SK-N-DZ (cell line): ENCODE data around the gene REPS2.

ENCODE experiments used
- DNase-seq: peaks from one replicate; pipeline ENCODE4 v3.0.0-alpha.2; 2015; ENCODE audit warnings: low spot score

Gene REPS2

DNA sequence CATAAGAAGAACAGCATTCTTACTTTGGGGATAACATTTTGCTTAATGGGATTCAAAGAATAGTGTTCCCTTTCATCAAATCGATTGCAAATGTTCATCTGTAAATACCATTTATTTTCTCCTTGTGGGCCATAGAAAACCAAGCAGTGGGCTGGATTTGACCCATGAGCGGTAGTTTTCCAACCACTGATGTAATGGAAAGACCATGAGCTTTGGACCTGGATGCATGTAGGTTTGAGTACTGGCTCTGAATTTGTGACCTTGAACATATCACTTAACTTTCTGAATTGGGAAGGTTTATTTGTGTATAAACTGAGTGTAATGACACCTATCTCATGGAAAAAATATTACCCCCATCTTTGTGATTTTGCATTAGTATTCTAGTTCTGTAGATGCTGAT, 54.3 kb downstream of the REPS2 start:
- no peak for DNase-seq

DNA sequence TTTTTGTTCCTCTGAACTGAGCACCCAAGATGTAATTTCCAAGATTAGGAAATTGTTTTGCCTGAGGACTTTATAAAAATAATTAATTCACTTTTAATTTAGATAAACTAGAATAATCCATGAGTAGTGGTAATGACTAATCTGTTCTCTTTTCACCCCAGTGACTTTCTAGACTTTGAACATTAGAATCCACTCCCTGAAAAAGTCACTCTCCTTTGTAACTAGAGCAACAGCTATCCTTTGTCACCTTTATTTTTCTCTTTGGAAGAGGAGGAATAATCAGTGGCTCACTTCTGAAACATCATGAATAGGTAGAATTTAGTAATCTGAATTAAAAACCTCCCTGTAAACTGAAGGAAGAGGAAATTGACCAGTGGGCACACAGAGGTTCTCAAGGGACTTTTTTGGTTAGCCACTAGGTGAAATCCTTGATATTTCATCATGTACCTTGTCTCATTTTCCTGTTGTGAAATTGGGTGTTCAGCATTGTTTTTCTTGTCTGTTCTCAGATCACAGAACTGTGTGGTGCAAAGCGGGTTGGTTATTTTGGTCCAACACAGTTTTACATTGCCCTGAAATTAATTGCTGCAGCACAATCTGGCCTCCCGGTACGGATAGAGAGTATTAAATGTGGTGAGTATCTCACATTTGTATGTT, 59.4 kb downstream of the REPS2 start:
- no peak for DNase-seq

DNA sequence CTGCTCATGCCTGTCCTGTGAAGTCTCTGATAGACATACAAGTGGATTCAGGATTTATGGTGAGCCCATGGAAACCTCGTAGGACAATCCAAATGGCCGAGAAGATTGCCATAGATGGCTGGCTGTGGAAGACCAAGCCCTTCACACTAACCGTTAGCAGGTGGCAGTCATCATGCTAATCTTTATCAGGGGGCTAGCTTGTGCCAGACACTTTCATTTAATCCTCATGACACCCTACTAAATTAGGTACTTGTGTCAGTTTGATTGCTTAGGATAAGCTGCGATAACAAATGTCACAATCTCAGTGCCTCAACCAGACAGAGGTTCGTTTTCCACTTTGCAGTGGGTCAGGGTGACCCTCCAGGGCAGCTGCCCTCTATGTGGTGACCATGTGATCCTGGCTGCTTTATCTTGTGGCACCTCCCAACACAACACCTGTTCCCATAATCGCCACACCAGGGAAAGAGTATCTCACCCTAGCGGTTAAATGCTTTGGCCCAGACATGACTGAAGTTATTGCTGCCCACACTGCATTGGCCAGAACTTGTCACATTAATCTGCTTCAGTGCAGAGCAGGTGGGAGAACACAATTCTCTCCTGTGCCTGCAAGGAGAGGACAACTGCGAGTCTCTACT, 60.8 kb downstream of the REPS2 start:
- DNase-seq = peak; percentile 19

DNA sequence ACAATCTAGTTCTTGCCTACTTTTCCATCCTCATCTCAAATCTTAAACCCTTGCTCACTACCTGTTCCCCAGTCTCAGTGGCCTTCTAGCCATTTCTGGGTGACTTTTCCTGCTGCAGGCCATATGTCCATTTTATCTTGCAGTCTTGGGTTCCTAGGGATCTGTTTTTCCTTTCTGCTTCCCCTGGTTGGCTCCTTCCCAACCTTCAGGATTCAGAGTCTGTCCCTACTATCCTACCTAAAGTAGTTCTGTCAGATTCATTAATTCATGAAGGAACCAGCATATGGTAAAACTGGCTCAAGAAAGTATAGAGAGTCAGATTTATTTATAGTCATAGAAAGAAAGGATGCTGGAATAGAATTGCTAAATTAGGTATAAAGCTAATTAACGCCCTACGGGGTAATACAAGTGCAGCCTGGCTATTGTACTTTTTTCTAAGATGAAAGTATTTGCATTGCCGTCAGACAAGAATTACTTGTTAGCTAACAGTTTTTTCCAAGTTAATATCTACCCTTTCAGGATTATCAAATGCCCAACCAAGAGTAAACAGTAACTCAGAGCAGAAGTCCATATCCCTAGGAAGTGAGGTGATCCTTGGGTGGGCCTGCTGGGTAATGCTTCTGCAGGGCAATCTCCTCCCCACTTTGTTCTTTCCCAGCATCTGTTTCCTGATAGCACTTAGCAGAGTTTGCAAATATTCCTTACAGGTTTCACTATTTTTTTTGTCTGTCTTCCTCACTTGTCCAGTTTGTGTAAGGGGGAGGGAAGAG, 63.6 kb downstream of the REPS2 start:
- DNase-seq = no peak

DNA sequence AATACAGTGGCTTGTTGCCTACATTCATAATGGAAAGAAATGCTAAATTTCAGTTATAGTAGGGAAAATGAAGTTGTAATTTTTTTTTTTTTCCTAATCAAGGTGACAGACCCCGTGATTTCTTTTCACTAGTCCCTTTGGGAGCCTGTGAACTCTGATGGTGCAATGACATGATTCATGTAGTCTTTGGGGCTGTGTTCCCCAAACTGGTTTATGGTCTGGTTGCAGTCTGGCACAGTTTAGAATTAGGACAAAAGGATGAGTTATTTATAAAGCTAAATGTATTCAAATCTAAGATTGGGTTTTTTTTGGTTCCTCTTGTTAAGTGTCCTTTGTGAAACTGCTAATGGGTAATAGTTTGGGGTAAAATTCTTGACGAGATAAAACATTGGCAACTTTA, 66.0 kb downstream of the REPS2 start:
- DNase-seq = no peak

DNA sequence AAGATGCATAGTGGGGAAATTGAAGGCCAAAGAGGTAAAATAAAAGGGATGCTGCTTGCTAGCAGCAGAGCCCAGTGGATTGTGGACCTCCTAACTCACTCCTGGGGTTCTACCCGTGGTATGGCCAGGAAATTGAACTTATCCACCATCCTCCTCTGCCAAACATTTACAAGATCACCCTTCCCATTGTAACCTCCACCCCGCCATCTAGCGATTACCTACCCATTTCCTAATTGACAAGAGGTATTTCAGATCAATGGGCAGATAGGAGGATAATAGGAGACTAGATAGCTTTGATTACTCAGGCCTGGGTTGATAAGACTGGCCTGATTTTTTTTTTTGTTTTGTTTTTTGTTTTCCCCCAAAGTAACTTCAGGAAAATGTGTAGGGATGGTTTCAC, 67.8 kb downstream of the REPS2 start:
- DNase-seq = no peak

DNA sequence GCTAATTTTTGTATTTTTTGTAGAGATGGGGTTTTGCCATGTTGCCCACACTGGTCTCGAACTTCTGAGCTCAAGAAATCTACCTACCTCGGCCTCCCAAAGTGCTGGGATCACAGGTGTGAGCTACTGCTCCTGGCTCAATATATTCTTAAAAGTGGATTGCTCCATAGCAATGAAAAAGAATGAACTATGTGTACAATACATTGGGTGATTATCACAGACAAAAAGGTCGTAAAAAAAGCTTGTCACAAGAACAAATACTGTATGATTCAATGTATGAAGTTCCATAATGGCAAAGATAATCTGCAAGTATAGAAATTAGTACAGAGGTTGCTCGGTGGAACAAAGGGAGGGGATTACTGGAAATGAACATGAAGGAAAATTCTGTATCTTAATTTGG, 70.7 kb downstream of the REPS2 start:
- no peak for DNase-seq

DNA sequence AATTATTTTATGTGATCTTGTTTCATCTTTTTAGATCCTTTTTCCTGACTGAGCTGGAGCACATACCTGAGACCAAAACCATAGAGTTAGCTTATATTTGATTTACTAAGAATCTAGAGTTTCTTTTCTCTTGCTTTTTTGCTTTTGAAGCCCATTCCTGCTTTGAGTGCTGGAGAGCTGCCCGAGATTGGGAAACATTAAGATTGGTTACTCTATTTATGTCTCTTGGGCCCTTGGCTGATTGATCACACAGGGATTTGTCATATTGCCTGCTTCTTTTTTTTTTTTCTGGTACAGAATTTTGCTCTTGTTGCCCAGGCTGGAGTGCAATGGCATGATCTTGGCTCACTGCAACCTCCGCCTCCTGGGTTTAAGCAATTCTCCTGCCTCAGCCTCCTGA, 73.9 kb downstream of the REPS2 start:
- DNase-seq = no peak

DNA sequence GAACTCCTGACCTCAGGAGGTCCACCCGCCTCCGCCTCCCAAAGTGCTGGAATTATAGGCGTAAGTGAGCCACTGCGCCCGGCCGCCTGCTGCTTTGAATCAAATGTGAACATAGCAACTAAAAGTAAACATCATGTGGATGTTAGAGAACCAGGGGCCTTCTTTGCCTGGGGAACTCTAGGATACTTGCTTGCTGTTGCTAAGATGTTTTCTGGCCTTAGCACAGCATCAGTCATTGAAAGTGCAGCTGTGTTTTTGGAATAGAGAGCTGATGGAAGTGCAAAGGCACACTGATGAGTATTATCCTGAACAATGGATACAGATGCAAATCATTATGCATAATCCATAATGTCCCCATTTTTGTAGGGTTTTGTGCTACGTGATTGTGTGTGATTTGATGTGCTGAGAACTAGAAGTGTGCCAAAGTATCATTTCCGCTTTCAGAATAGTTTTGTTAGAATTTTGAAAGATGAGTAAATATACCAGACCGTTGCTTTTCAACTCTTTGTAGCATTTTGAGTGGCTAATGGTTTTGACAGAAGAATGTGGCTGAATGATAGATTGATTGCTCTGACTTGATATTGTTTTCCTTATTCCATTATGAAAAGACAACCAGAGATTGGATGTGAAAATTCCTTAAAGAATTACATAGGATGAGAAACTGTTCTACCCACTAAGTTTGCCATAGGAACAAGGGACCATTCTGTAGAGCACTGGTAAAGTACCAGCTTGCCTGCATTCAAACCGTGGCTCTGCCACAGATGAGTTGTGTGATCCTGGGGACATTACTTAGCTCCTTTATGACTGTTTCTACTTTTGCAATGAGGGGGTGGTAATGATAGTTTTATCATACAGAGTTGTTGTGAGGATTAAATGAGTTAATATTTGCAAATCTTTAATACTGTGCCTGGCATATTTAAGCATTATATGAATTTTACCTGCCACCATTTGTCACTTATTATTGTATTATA, 74.7 kb downstream of the REPS2 start:
- no peak for DNase-seq

DNA sequence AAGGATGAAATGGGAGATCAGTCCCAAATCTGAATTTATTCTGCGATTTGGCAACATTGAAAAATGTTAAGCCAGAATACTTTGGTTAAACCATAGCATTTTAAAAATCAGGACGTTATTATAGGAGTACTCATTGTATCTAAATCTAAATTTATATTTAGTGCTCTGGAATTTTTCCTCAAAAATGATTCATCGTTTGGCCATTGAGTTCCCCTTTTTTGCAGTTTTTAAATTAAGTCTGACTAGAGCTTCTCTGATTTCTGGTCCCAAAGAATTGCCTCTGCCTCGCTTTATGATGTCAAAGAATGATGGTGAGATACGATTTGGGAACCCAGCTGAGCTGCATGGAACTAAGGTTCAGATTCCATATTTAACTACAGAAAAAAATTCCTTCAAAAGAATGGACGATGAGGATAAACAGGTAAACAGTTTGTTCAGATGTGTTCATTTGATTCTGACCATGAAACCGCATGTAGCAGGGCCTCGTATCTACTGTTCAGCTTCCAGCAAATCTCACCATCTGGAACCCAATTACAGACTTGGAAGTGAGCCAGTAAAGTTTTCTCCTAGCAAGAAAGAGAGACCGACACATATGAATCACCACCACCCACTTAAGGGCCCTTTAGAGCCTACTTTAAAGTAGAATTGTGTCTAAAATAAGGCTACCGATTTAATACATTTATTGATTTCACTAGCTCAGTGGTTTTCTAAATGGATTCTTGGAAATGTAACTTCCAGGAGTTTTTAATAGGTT, 75.6 kb downstream of the REPS2 start:
- DNase-seq = no peak

DNA sequence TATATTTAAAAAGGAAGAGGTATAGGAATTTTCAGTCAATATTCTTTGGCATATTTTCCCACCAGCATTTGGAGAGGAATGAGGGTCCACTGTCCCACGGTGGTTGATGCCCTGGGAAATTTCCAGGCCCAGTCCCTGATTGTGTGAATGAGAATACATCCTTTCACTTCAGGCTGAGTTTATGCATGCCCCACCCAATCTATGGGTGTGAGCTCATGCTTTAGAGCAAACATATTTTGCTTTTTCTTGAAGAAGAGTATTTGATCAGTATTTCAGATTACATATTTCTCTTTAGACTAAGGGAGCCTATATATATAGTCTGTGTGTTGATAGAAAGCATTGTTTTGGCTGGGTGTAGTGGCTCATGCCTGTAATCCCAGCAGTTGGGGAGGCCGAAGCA, 77.2 kb downstream of the REPS2 start:
- no peak for DNase-seq

DNA sequence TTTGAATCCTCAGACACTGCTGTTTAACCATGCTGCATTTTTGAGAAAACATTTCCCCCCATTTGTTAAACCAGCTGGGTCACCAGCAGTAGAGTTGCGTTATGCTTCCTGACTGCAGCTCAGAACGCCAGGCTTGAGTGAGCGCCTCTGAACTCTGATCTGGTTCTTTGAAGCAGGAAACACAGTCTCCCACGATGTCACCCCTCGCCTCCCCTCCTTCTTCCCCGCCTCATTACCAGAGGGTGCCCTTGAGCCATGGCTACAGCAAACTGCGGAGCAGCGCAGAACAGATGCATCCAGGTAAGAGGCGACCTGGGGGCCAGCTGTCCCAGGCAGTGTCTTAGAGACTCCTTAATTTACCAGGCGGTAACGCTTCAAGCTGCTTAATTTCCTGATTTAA, 78.4 kb downstream of the REPS2 start:
- DNase-seq = peak; percentile 7

DNA sequence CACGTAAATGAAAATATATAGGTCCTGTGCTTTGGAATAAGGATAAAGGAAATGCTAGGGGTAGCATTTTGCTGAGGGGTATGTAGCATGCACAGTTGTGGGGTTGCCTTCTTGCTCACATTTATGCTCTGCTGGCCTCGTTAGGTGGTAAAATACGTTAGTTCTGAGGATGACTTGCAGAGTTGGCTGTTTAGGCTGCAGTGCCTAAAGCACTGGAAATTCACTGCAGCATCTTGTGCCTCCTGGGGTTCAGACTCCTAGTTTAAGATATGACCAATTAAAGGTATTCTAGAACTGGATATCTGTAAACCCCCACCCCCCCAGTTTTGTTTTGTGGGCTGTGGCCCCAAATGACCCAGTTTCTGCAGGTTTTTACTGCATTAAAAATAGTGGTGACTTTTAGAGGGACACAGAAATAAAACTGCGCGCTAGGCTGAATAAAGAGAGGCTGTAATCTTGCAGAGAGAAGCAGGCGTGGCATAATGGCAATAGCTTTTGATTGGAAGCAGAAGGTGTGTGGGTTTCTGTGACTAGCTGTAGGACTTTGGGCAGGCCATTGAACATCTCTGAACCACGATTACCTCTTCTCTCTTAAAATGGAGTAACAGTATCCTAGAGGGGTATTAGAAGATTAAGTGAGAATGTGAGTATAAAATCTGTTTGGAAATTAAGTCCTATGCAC, 79.3 kb downstream of the REPS2 start:
- no peak for DNase-seq

DNA sequence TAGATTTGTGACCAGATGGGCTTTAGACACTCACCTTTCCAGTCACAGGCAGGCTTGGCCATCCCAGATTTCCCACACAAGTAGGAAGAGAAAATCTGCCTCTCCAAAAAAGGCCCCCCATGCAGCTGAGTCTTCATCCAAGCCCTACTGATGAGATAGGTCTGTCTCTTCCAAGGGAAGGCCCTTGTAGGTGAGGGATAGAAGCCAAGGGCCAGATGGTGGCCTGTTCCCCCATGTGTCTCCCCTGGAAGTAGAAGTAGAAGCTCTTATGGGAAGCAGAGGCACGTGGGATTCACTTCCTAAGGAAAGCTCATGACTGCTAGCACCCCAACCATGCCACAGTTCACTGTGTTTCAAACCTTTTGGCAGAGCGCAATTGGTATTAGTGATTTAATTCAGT, 81.5 kb downstream of the REPS2 start:
- no peak for DNase-seq

DNA sequence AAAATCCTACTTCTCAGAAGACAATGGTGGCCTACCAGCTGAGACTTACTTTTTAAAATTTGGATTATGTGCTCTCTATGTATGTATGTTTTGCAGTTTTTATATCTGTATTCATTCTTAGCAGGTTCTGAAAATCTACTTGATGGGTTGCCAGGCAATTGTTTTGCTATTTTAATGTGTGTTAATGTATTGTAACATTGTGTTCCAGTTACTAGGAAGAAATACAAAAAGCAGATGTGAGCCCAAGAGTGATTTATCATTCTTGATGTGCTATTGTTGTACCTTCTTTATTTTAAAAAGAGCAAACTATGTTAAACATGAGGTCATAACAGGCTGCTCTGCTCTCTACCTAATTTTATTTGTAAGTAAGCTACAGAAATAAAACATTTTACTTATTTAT, 81.9 kb downstream of the REPS2 start:
- DNase-seq = no peak

DNA sequence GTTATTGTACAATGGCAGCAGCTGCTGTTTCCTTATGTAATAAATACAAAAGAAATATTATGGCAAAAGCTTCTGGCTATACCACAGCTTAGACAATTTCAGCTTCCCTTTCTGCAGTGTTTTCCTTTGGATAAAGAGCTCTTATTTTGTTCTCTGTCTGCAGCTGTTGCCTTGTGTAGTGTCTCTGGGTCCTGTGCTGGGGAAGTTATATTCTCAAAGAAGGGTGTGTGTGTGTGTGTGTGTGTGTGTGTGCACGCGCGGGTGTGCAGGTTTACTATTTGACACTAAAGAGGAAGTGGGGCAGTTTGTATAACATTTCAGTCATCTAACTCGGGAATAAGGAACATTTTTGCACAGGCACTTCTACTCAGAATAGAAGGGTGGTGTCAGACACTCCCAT, 83.6 kb downstream of the REPS2 start:
- DNase-seq = no peak

DNA sequence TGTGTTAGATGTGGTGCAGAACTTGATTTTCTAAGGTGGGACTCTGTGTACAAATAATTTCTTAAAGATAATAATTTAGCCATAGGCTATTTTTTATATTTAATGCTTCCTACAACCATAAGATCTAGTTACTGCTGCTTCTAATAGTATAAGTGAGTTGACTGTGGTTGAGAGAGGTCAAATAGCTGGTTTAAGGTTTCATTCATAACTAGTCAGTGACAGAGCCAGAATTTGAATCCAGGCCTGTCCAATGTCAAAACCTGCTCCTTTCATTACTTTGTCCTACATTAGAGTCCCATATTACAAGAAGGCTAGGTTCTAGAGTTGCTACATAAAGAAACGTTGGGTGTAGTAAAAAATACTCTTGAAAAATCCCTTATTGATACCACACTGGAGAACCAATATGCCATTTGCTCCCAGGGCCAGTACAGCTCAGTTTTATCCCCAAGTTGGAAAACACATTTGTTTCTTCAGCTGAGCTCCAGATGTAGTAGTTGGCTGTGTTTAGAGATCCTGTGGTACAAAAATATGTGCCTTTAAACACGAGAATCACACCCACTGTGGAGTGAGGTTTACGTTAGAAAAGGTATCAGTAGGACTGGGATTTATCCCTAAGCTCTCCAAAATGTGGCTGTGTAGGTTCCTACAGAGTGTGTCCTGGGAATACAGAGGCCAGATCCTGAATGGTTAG, 84.3 kb downstream of the REPS2 start:
- no peak for DNase-seq

DNA sequence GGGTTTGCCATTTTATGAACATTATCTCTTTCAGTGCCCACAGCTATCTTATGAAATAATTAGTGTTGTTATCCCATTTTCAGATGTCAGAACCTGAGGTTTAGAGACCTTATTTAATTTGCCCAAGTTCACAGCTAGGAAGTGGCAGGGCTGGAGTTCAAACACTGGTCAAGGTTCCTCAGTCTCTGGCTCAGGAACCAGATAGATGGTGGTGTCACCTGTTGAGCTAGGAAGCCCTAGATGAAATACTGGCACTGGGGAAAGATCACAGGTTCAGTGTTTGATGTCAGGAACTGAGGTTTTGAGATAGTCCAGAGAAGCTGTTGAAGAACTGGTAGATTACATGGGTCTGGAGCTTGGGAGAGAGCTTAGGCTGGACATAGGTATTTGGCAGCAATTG, 85.4 kb downstream of the REPS2 start:
- DNase-seq = no peak

DNA sequence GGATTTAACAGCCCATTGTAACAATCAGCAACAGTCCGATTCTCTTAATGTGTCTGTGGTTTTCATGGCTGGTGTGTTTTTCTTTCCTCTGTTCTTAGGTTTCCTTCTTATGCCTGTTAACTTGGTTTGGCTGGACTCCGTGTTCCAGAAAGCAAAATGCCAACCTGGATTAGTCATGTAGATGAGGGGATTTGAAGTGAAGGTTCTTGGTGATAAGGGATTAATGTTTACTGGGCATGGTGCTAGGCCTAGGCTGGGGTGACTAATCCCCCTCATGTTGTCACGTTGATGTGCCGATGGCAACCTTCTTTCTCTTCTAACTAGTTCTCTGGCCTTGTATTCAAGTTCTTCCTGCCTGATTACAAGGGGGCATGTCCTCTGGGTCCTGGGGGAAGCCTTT, 85.9 kb downstream of the REPS2 start:
- no peak for DNase-seq

DNA sequence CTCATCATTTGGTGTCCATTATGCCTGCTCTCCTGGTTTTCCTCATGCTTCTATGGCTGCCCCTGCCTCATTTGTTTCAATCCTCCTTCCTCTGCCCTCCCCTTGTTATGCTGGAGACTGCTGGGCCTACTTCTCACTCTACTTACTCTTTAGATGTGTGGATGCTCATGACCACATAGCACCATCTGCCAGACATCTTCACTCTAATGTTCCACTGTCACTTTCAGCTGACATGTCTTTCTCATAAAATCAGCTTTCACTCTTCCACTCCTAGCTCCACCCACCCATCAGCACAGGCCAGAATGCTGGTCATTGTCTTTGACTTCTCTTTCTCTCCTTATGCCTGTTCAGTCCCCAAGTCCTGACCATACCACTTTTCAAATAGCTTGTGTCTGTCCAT, 86.8 kb downstream of the REPS2 start:
- DNase-seq = no peak
